Measurements from ENCODE around the gene SCYL3. TPM values are rescaled to one million over a fixed set of nuclear protein-coding genes. Genes with fewer than 3 reads are reported as not detected.
"Not testable (repeated sequence)": the region's sequence is repeated elsewhere in the genome, so short reads cannot be mapped to it uniquely, and the experiment has no call there.

Gene SCYL3
- total RNA-seq, 1 donor from 2014 or later, result 9.2 TPM

DNA sequence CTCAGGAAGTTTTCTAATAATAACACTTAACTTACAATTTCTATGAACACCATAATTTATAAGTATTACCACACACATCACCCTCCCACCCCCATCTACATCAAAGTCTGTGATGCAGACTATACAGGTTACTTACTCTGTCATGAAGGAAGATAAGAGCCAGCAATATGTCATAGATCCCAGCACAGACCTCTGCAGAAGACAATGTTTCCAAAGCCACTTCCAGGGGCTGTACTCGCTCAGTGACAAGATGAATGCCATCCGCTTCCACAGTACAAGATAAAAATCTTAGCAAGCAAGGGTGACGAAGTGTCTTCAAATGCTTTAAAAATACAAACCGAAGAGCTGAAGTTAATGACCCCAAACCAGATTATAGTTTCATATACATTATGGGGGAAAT is 15.2 kb downstream of the SCYL3 start:
- H3K36me3 Mint-ChIP-seq (ENCODE audit: unreplicated experiment), result peaks cover 50% of the 10 kb centered on the region
- no peak overlapping the region for H3K4me3 Mint-ChIP-seq (ENCODE audit: unreplicated experiment)
- no peak for DNase-seq (ENCODE audit: extremely low spot score, unreplicated experiment)
- no peak overlapping the region for H3K27ac Mint-ChIP-seq (ENCODE audit: unreplicated experiment)
- no peaks in the 10 kb centered on the region for H3K9me3 Mint-ChIP-seq (ENCODE audit: unreplicated experiment)
- TF ChIP-seq, protein P1, sequence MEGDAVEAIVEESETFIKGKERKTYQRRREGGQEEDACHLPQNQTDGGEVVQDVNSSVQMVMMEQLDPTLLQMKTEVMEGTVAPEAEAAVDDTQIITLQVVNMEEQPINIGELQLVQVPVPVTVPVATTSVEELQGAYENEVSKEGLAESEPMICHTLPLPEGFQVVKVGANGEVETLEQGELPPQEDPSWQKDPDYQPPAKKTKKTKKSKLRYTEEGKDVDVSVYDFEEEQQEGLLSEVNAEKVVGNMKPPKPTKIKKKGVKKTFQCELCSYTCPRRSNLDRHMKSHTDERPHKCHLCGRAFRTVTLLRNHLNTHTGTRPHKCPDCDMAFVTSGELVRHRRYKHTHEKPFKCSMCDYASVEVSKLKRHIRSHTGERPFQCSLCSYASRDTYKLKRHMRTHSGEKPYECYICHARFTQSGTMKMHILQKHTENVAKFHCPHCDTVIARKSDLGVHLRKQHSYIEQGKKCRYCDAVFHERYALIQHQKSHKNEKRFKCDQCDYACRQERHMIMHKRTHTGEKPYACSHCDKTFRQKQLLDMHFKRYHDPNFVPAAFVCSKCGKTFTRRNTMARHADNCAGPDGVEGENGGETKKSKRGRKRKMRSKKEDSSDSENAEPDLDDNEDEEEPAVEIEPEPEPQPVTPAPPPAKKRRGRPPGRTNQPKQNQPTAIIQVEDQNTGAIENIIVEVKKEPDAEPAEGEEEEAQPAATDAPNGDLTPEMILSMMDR (IDR thresholded peaks at IDR 0.05), result no peak
- peaks cover 13% of the 10 kb centered on the region for H3K4me1 Mint-ChIP-seq (ENCODE audit: unreplicated experiment)
- H3K27me3 Mint-ChIP-seq (ENCODE audit: unreplicated experiment), result no peaks in the 10 kb centered on the region

DNA sequence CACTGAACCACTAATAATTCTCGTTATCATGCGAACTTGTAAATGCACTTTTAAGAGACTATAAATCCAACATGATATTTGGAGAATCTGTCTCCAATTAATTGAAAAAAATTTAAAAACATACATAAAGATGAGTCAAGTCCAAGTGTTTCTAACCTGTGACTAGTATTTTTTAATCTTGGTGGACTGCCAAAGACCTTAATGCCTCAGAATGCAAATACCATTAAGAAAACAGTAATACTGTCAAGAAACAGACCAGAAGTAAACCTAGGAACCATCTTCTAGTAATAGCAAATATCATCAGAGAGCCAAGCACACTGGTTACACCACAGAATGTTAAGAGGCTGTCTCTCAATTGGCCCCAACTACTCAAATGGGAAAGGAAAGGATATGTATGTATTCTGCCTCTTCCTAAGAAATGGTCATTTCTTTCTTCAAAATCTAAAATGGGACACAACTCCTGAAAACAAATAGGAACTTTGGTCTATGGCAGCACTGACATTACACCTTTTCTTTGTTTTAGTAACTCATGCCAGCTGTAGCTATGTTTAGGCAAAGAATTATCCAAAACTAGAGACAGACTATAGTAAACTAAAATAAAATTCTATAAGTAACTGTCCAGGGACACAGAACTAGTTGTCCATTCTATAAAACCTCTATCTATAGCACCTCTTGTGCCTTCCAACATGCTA is 15.8 kb downstream of the SCYL3 start:
- peaks cover 4% of the 10 kb centered on the region for H3K9me3 Mint-ChIP-seq (ENCODE audit: unreplicated experiment)
- H3K4me3 Mint-ChIP-seq (ENCODE audit: unreplicated experiment), result no peak overlapping the region
- TF ChIP-seq, protein P1 (IDR thresholded peaks at IDR 0.05), result no peak
- no peak for DNase-seq (ENCODE audit: extremely low spot score, unreplicated experiment)
- no peaks in the 10 kb centered on the region for H3K27me3 Mint-ChIP-seq (ENCODE audit: unreplicated experiment)
- H3K4me1 Mint-ChIP-seq (ENCODE audit: unreplicated experiment), result peaks cover 13% of the 10 kb centered on the region
- H3K27ac Mint-ChIP-seq (ENCODE audit: unreplicated experiment), result no peak overlapping the region
- H3K36me3 Mint-ChIP-seq (ENCODE audit: unreplicated experiment), result peaks cover 52% of the 10 kb centered on the region

DNA sequence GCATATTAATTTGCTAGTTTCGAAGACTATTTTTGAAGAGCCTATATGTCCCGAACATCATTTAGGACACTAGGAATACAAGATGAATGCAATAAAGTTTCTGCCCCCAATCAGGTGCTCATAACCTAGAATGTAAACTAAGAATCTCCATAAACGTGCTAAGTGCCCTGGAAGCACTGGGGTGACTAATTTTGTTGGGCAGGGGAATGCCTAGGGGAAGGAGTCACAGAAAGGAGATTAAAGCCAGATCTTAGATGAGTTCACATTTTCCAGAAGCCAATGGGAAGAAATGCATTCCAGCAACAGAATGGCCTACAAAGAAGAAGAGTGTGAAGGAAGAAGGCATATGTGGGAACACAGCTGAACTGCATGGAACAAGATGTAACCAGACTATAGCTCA is 19.5 kb downstream of the SCYL3 start:
- H3K4me1 Mint-ChIP-seq (ENCODE audit: unreplicated experiment), result peaks cover 13% of the 10 kb centered on the region

DNA sequence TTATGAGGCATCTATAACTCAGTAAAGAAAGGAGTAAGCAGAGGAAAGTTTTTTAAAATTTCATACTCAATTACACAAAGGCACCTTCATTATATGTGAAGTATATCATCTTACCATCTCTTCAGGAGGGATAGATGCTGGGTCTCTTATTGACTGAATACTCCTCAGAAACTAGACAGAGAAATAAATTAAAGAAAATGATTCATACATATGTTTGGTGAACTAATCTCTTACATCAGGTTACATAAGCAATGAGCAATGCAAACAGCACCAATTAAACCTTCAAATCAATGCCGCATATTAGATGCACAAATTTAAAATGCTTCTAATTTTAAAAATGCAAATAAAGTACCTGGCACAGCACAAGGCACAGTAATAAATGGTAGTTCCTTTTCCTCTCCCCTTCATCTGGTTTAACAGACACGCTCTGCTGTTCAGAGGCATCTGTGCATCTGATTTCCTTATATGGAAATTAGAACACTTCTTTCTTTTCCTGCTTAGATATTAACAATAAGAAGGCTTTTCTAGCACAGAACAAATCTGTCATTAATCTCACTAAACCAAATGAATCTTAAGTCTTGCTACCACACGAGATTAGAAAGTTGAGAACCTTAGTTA is 20.0 kb downstream of the SCYL3 start:
- no peak overlapping the region for H3K27ac Mint-ChIP-seq (ENCODE audit: unreplicated experiment)
- H3K4me1 Mint-ChIP-seq (ENCODE audit: unreplicated experiment), result peaks cover 11% of the 10 kb centered on the region
- no peak for DNase-seq (ENCODE audit: extremely low spot score, unreplicated experiment)
- H3K36me3 Mint-ChIP-seq (ENCODE audit: unreplicated experiment), result peaks cover 75% of the 10 kb centered on the region
- TF ChIP-seq, protein P1 (IDR thresholded peaks at IDR 0.05), result no peak
- H3K27me3 Mint-ChIP-seq (ENCODE audit: unreplicated experiment), result no peaks in the 10 kb centered on the region
- H3K4me3 Mint-ChIP-seq (ENCODE audit: unreplicated experiment), result no peak overlapping the region
- H3K9me3 Mint-ChIP-seq (ENCODE audit: unreplicated experiment), result peaks cover 6% of the 10 kb centered on the region

More for the DNA sequence above, 19.5 kb downstream of the SCYL3 start:
- Mint-ChIP-seq H3K27ac (ENCODE audit: unreplicated experiment) (no peak overlapping the region), H3K27me3 (ENCODE audit: unreplicated experiment) (no peaks in the 10 kb centered on the region), H3K36me3 (ENCODE audit: unreplicated experiment) (peaks cover 74% of the 10 kb centered on the region), H3K4me3 (ENCODE audit: unreplicated experiment) (no peak overlapping the region), H3K9me3 (ENCODE audit: unreplicated experiment) (peaks cover 6% of the 10 kb centered on the region)
- no peak for DNase-seq (ENCODE audit: extremely low spot score, unreplicated experiment)
- TF ChIP-seq, protein P1 (IDR thresholded peaks at IDR 0.05), result no peak

DNA sequence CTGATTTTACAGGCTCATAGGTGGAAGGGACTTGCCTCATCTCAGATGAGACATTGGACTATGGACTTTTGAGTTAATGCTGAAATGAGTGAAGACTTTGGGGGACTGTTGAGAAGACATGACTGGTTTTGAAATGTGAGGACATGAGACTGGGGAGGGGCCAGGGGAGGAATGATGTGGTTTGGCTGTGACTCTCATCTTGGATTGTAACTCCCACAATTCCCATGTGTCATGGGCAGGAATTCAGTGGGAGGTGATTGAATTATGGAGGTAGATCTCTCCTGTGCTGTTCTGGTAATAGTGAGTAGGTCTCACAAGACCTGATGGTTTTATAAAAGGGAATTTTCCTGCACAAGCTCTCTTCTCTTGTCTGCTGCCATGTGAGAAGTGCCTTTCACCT is 20.8 kb downstream of the SCYL3 start:
- Mint-ChIP-seq H3K27ac (ENCODE audit: unreplicated experiment) (no peak overlapping the region), H3K4me3 (ENCODE audit: unreplicated experiment) (no peak overlapping the region), H3K4me1 (ENCODE audit: unreplicated experiment) (peaks cover 3% of the 10 kb centered on the region), H3K27me3 (ENCODE audit: unreplicated experiment) (no peaks in the 10 kb centered on the region), H3K36me3 (ENCODE audit: unreplicated experiment) (peaks cover 78% of the 10 kb centered on the region), H3K9me3 (ENCODE audit: unreplicated experiment) (peaks cover 6% of the 10 kb centered on the region)
- TF ChIP-seq, protein P1 (IDR thresholded peaks at IDR 0.05), result no peak
- DNase-seq (ENCODE audit: extremely low spot score, unreplicated experiment), result no peak

DNA sequence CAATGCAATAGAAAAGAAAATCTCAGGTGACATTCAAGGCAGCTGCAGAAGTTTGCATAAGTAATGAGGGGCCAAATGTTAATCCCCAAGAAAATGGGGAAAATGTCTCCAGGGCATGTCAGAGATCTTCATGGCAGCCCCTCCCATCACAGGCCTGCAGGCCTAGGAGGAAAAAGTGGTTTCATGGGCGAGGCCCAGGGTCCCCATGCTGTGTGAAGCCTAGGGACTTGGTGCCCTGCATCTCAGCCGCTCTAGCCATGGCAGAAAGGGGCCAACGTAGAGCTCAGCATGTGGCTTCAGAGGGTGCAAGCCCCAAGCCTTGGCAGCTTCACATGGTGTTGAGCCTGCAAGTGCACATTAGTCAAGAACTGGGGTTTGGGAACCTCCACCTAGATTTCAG is 21.7 kb downstream of the SCYL3 start:
- not testable (repeated sequence) for H3K27ac Mint-ChIP-seq (ENCODE audit: unreplicated experiment)

More for the DNA sequence above, 21.7 kb downstream of the SCYL3 start:
- DNase-seq (ENCODE audit: extremely low spot score, unreplicated experiment); H3K4me1 Mint-ChIP-seq (ENCODE audit: unreplicated experiment); H3K27me3 Mint-ChIP-seq (ENCODE audit: unreplicated experiment); H3K4me3 Mint-ChIP-seq (ENCODE audit: unreplicated experiment); H3K9me3 Mint-ChIP-seq (ENCODE audit: unreplicated experiment): not testable (repeated sequence)
- H3K36me3 Mint-ChIP-seq (ENCODE audit: unreplicated experiment), result peaks cover 82% of the 10 kb centered on the region

Measured in osteocyte (in vitro differentiated cells).